Activated T-helper 1 cell treated with anti-CD3 and anti-CD28 coated beads, Interleukin-12 subunit alpha, Interleukin-12 subunit beta, Interleukin-2, Interleukin-4 antibody, amounts not matched to agents 30 ng/mL and 10 ng/mL and 1 ng/mL, durations not matched to agents 14 hours and 24 hours and 36 hours (primary cell): ENCODE results near the gene AKR1C3. TPM values are rescaled to one million over a fixed set of nuclear protein-coding genes. Genes with fewer than 3 reads are reported as not detected.

Experiments
- DNase-seq: peaks from one replicate; pipeline ENCODE4 v3.0.0; 2021; ENCODE audit warnings: low spot score
- H3K27ac Mint-ChIP-seq: one replicate; pipeline ENCODE4 v1.8.0; 2021; ENCODE audit warnings: mild to moderate bottlenecking, mixed read lengths
- H3K27me3 Mint-ChIP-seq: one replicate; pipeline ENCODE4 v1.8.0; 2022; ENCODE audit warnings: mild to moderate bottlenecking, moderate library complexity, mixed read lengths; ENCODE audit not compliant: insufficient read depth
- H3K36me3 Mint-ChIP-seq: one replicate; pipeline ENCODE4 v1.8.0; 2021; ENCODE audit warnings: low read depth, mixed read lengths
- H3K4me1 Mint-ChIP-seq: one replicate; pipeline ENCODE4 v1.8.0; 2021; ENCODE audit warnings: low read depth, mixed read lengths
- H3K4me3 Mint-ChIP-seq: one replicate; pipeline ENCODE4 v1.8.0; 2021; ENCODE audit warnings: mild to moderate bottlenecking, moderate library complexity, mixed read lengths
- H3K9me3 Mint-ChIP-seq: one replicate; pipeline ENCODE4 v1.8.0; 2021; ENCODE audit warnings: mixed read lengths
- intact Hi-C: fragments of 100-400 bp; cut with micrococcal nuclease; formaldehyde crosslinking; loops from one replicate; pipeline ENCODE4 v1.15.1; 2024
- total RNA-seq: library from RNA; stranded (reverse); gene quantifications from 2 replicates; pipeline ENCODE4 v1.2.3, GENCODE V29; 2022

The AKR1C3 gene
- total RNA-seq, 1 donor from 2014 or later, result 0.26 TPM

GRCh38 chr10:5155951-5156350 is 61.7 kb downstream of the AKR1C3 start:
- intact Hi-C loops, result no loop called here
- H3K9me3 Mint-ChIP-seq, result peaks cover 11% of the 10 kb centered on the region

More at GRCh38 chr10:5155951-5156350, 61.7 kb downstream of the AKR1C3 start:
- H3K27ac Mint-ChIP-seq, result no peak overlapping the region
- H3K27me3 Mint-ChIP-seq, result peaks cover 2% of the 10 kb centered on the region
- H3K4me1 Mint-ChIP-seq, result no peaks in the 10 kb centered on the region
- DNase-seq, result no peak
- H3K4me3 Mint-ChIP-seq, result no peak overlapping the region
- H3K36me3 Mint-ChIP-seq, result no peaks in the 10 kb centered on the region

Other genes with a start within 250 kb of the AKR1C3 start
- 0.29 and 0.37 TPM in 2 replicates for gene AKR1C1, start 131.0 kb upstream of the AKR1C3 start, total RNA-seq
- not detected in 2 replicates for gene AKR1C2, start 90.6 kb upstream of the AKR1C3 start, total RNA-seq
- gene AKR1C8, start 90.7 kb downstream of the AKR1C3 start, total RNA-seq, result 0.22 and 0.34 TPM in 2 replicates
- not detected in 2 replicates for gene AKR1C4, start 102.4 kb downstream of the AKR1C3 start, total RNA-seq